Measurements from ENCODE around the gene SPRN. TPM values are rescaled to one million over a fixed set of nuclear protein-coding genes. Genes with fewer than 3 reads are reported as not detected.

SPRN gene
- total RNA-seq, 1 donor from 2014 or later, result 4.0 TPM

GRCh38 chr10:133393401-133394063 lies 30.9 kb downstream of the SPRN start:
- Mint-ChIP-seq H3K9me3 (ENCODE audit: unreplicated experiment) (no peaks in the 10 kb centered on the region), H3K4me1 (ENCODE audit: low read depth, unreplicated experiment) (peaks cover 16% of the 10 kb centered on the region), H3K36me3 (ENCODE audit: low read depth, unreplicated experiment) (peaks cover 17% of the 10 kb centered on the region), H3K27ac (ENCODE audit: unreplicated experiment) (no peak overlapping the region), H3K4me3 (ENCODE audit: unreplicated experiment) (peak overlapping the region; percentile 76), H3K27me3 (ENCODE audit: low read depth, unreplicated experiment) (no peaks in the 10 kb centered on the region)
- no peak for DNase-seq (ENCODE audit: low read depth)
- H3K36me3 ChIP-seq (ENCODE audit: insufficient read depth, low read length), result peaks cover 6% of the 10 kb centered on the region
- peaks cover 4% of the 10 kb centered on the region for H4K20me1 ChIP-seq (ENCODE audit: insufficient read depth, low read length)
- H3K9me3 ChIP-seq (ENCODE audit: insufficient read depth, low read depth, low read length), result no peaks in the 10 kb centered on the region
- peak overlapping the region; percentile 83 for H3K4me3 ChIP-seq (ENCODE audit: insufficient read depth, low read depth, low read length)
- peak overlapping the region; percentile 95 for H3K4me2 ChIP-seq (ENCODE audit: low read length)
- H2AFZ ChIP-seq (ENCODE audit: low read depth, low read length), result peak overlapping the region; percentile 61
- no peak for FAIRE-seq
- no peak overlapping the region for H3K27ac ChIP-seq (ENCODE audit: low read depth, low read length)
- H3K4me1 ChIP-seq (ENCODE audit: insufficient read depth, low read length), result peaks cover 6% of the 10 kb centered on the region
- H3K79me2 ChIP-seq (ENCODE audit: insufficient read depth, low read length), result peaks cover 40% of the 10 kb centered on the region
- no peaks in the 10 kb centered on the region for H3K27me3 ChIP-seq (ENCODE audit: insufficient read depth, low read length)
- peak overlapping the region; percentile 88 for H3K9ac ChIP-seq (ENCODE audit: low read length)
- TF ChIP-seq EZH2 (IDR thresholded peaks at IDR 0.05; ENCODE audit: insufficient read depth, low read length) (no peak), CTCF (IDR thresholded peaks at IDR 0.05; ENCODE audit: insufficient read depth, low read depth, low read length) (no peak)

- no peak overlapping the region for H3K27ac Mint-ChIP-seq (ENCODE audit: unreplicated experiment)
- TF ChIP-seq EZH2 (IDR thresholded peaks at IDR 0.05; ENCODE audit: insufficient read depth, low read length) (no peak), CTCF (IDR thresholded peaks at IDR 0.05; ENCODE audit: insufficient read depth, low read depth, low read length) (no peak)
- Histone ChIP-seq H3K9me3 (ENCODE audit: insufficient read depth, low read depth, low read length) (no peaks in the 10 kb centered on the region), H4K20me1 (ENCODE audit: insufficient read depth, low read length) (no peaks in the 10 kb centered on the region), H2AFZ (ENCODE audit: low read depth, low read length) (no peak overlapping the region), H3K27me3 (ENCODE audit: insufficient read depth, low read length) (no peaks in the 10 kb centered on the region), H3K4me2 (ENCODE audit: low read length) (no peak overlapping the region), H3K27ac (ENCODE audit: low read depth, low read length) (no peak overlapping the region), H3K4me3 (ENCODE audit: insufficient read depth, low read depth, low read length) (no peak overlapping the region), H3K4me1 (ENCODE audit: insufficient read depth, low read length) (peaks cover 6% of the 10 kb centered on the region), H3K9ac (ENCODE audit: low read length) (no peak overlapping the region), H3K36me3 (ENCODE audit: insufficient read depth, low read length) (peaks cover 2% of the 10 kb centered on the region), H3K79me2 (ENCODE audit: insufficient read depth, low read length) (peaks cover 29% of the 10 kb centered on the region)
- peaks cover 12% of the 10 kb centered on the region for H3K36me3 Mint-ChIP-seq (ENCODE audit: low read depth, unreplicated experiment)
- no peaks in the 10 kb centered on the region for H3K9me3 Mint-ChIP-seq (ENCODE audit: unreplicated experiment)
- no peak for FAIRE-seq
- DNase-seq (ENCODE audit: low read depth), result no peak
- H3K4me3 Mint-ChIP-seq (ENCODE audit: unreplicated experiment), result no peak overlapping the region
- no peaks in the 10 kb centered on the region for H3K27me3 Mint-ChIP-seq (ENCODE audit: low read depth, unreplicated experiment)
- H3K4me1 Mint-ChIP-seq (ENCODE audit: low read depth, unreplicated experiment), result peaks cover 11% of the 10 kb centered on the region
Observed at GRCh38 chr10:133391761-133392518, 32.5 kb downstream of the SPRN start.

GRCh38 chr10:133391249-133391635 lies 33.2 kb downstream of the SPRN start:
- Histone ChIP-seq H3K4me1 (ENCODE audit: insufficient read depth, low read length) (peaks cover 6% of the 10 kb centered on the region), H3K9ac (ENCODE audit: low read length) (no peak overlapping the region), H3K27me3 (ENCODE audit: insufficient read depth, low read length) (no peaks in the 10 kb centered on the region), H3K79me2 (ENCODE audit: insufficient read depth, low read length) (peaks cover 23% of the 10 kb centered on the region), H3K27ac (ENCODE audit: low read depth, low read length) (no peak overlapping the region), H3K9me3 (ENCODE audit: insufficient read depth, low read depth, low read length) (no peaks in the 10 kb centered on the region), H3K4me2 (ENCODE audit: low read length) (no peak overlapping the region), H4K20me1 (ENCODE audit: insufficient read depth, low read length) (no peaks in the 10 kb centered on the region), H3K4me3 (ENCODE audit: insufficient read depth, low read depth, low read length) (no peak overlapping the region), H2AFZ (ENCODE audit: low read depth, low read length) (no peak overlapping the region), H3K36me3 (ENCODE audit: insufficient read depth, low read length) (peaks cover 2% of the 10 kb centered on the region)
- no peak for FAIRE-seq
- no peak for DNase-seq (ENCODE audit: low read depth)
- TF ChIP-seq CTCF (IDR thresholded peaks at IDR 0.05; ENCODE audit: insufficient read depth, low read depth, low read length), result no peak
- no peak for TF ChIP-seq EZH2 (IDR thresholded peaks at IDR 0.05; ENCODE audit: insufficient read depth, low read length)
- Mint-ChIP-seq H3K9me3 (ENCODE audit: unreplicated experiment) (no peaks in the 10 kb centered on the region), H3K27ac (ENCODE audit: unreplicated experiment) (no peak overlapping the region), H3K4me3 (ENCODE audit: unreplicated experiment) (no peak overlapping the region), H3K27me3 (ENCODE audit: low read depth, unreplicated experiment) (no peaks in the 10 kb centered on the region), H3K4me1 (ENCODE audit: low read depth, unreplicated experiment) (peaks cover 6% of the 10 kb centered on the region), H3K36me3 (ENCODE audit: low read depth, unreplicated experiment) (peaks cover 13% of the 10 kb centered on the region)

Measured in astrocyte (in vitro differentiated cells and primary cell).